ENCODE results near the gene EFHD2. TPM values are rescaled to one million over a fixed set of nuclear protein-coding genes. Genes with fewer than 3 reads are reported as not detected.
"Not testable (repeated sequence)": the region's sequence is repeated elsewhere in the genome, so short reads cannot be mapped to it uniquely, and the experiment has no call there.

Gene EFHD2
- total RNA-seq, 3 donors from 2014 or later = 79.5 to 81.7 (median 80.0) TPM

- H3K4me1 Mint-ChIP-seq (ENCODE audit: low read depth) = peaks cover 8% of the 10 kb centered on the region
- ATAC-seq (no peak), DNase-seq (no peak)
- no peak overlapping the region for H3K4me3 Mint-ChIP-seq
- H3K9me3 Mint-ChIP-seq = no peaks in the 10 kb centered on the region
- H3K36me3 Mint-ChIP-seq (ENCODE audit: insufficient read depth) = no peaks in the 10 kb centered on the region
- H3K27me3 Mint-ChIP-seq (ENCODE audit: low read depth) = peaks cover 12% of the 10 kb centered on the region
Measured at GRCh38 chr1:15382601-15383518, 26.8 kb upstream of the EFHD2 start.

GRCh38 chr1:15383810-15384209 lies 25.9 kb upstream of the EFHD2 start:
- no peaks in the 10 kb centered on the region for H3K36me3 Mint-ChIP-seq (ENCODE audit: insufficient read depth)
- peaks cover 15% of the 10 kb centered on the region for H3K27me3 Mint-ChIP-seq (ENCODE audit: low read depth)
- no peak overlapping the region for H3K4me3 Mint-ChIP-seq
- peaks cover 8% of the 10 kb centered on the region for H3K4me1 Mint-ChIP-seq (ENCODE audit: low read depth)
- H3K9me3 Mint-ChIP-seq = no peaks in the 10 kb centered on the region
- DNase-seq (no peak), ATAC-seq (no peak)

- Mint-ChIP-seq H3K27me3 (ENCODE audit: low read depth) (peaks cover 15% of the 10 kb centered on the region), H3K36me3 (ENCODE audit: insufficient read depth) (no peaks in the 10 kb centered on the region), H3K9me3 (no peaks in the 10 kb centered on the region), H3K4me3 (peak overlapping the region; percentile 46), H3K4me1 (ENCODE audit: low read depth) (peaks cover 8% of the 10 kb centered on the region)
- DNase-seq (no peak), ATAC-seq (peak in 1 of 2 donors; percentile 13)
Measured at GRCh38 chr1:15384301-15384901, 25.3 kb upstream of the EFHD2 start.

- peaks cover 8% of the 10 kb centered on the region for H3K4me1 Mint-ChIP-seq (ENCODE audit: low read depth)
- ATAC-seq (no peak), DNase-seq (no peak)
Measured at GRCh38 chr1:15385420-15385819, 24.3 kb upstream of the EFHD2 start.

GRCh38 chr1:15386164-15386749 lies 23.4 kb upstream of the EFHD2 start:
- ATAC-seq (peak in 1 of 2 donors; percentile 36), DNase-seq (no peak)
- Mint-ChIP-seq H3K27me3 (ENCODE audit: low read depth) (peaks cover 15% of the 10 kb centered on the region), H3K9me3 (no peaks in the 10 kb centered on the region), H3K36me3 (ENCODE audit: insufficient read depth) (no peaks in the 10 kb centered on the region), H3K4me1 (ENCODE audit: low read depth) (peaks cover 8% of the 10 kb centered on the region), H3K4me3 (no peak overlapping the region)

More at GRCh38 chr1:15385420-15385819, 24.3 kb upstream of the EFHD2 start:
- peaks cover 15% of the 10 kb centered on the region for H3K27me3 Mint-ChIP-seq (ENCODE audit: low read depth)
- H3K4me3 Mint-ChIP-seq = no peak overlapping the region
- H3K9me3 Mint-ChIP-seq = no peaks in the 10 kb centered on the region
- H3K36me3 Mint-ChIP-seq (ENCODE audit: insufficient read depth) = no peaks in the 10 kb centered on the region

GRCh38 chr1:15388201-15388880 lies 21.3 kb upstream of the EFHD2 start:
- H3K27me3 Mint-ChIP-seq (ENCODE audit: low read depth) = peaks cover 15% of the 10 kb centered on the region
- H3K9me3 Mint-ChIP-seq = no peaks in the 10 kb centered on the region
- ATAC-seq = no peak

GRCh38 chr1:15389828-15390227 lies 19.9 kb upstream of the EFHD2 start:
- H3K36me3 Mint-ChIP-seq (ENCODE audit: insufficient read depth); H3K4me1 Mint-ChIP-seq (ENCODE audit: low read depth); H3K4me3 Mint-ChIP-seq; ATAC-seq; DNase-seq; H3K27me3 Mint-ChIP-seq (ENCODE audit: low read depth); H3K9me3 Mint-ChIP-seq: not testable (repeated sequence)

More at GRCh38 chr1:15388201-15388880, 21.3 kb upstream of the EFHD2 start:
- Mint-ChIP-seq H3K4me1 (ENCODE audit: low read depth) (peaks cover 8% of the 10 kb centered on the region), H3K4me3 (no peak overlapping the region), H3K36me3 (ENCODE audit: insufficient read depth) (no peaks in the 10 kb centered on the region)
- DNase-seq = no peak

GRCh38 chr1:15390667-15391066 lies 19.0 kb upstream of the EFHD2 start:
- ATAC-seq (no peak), DNase-seq (no peak)
- Mint-ChIP-seq H3K4me1 (ENCODE audit: low read depth) (peaks cover 3% of the 10 kb centered on the region), H3K36me3 (ENCODE audit: insufficient read depth) (no peaks in the 10 kb centered on the region), H3K9me3 (no peaks in the 10 kb centered on the region), H3K4me3 (no peak overlapping the region), H3K27me3 (ENCODE audit: low read depth) (peaks cover 5% of the 10 kb centered on the region)

GRCh38 chr1:15391366-15391765 lies 18.3 kb upstream of the EFHD2 start:
- H3K4me3 Mint-ChIP-seq = no peak overlapping the region
- no peaks in the 10 kb centered on the region for H3K9me3 Mint-ChIP-seq
- H3K4me1 Mint-ChIP-seq (ENCODE audit: low read depth) = peaks cover 2% of the 10 kb centered on the region
- no peak for DNase-seq
- no peaks in the 10 kb centered on the region for H3K36me3 Mint-ChIP-seq (ENCODE audit: insufficient read depth)
- no peak for ATAC-seq
- H3K27me3 Mint-ChIP-seq (ENCODE audit: low read depth) = peaks cover 5% of the 10 kb centered on the region

- H3K4me1 Mint-ChIP-seq (ENCODE audit: low read depth) = no peaks in the 10 kb centered on the region
- H3K9me3 Mint-ChIP-seq = no peaks in the 10 kb centered on the region
- DNase-seq = no peak
- H3K4me3 Mint-ChIP-seq = no peak overlapping the region
- no peaks in the 10 kb centered on the region for H3K36me3 Mint-ChIP-seq (ENCODE audit: insufficient read depth)
- peaks cover under 1% of the 10 kb centered on the region for H3K27me3 Mint-ChIP-seq (ENCODE audit: low read depth)
- ATAC-seq = no peak
Measured at GRCh38 chr1:15393475-15394257, 16.0 kb upstream of the EFHD2 start.

GRCh38 chr1:15394258-15394690 lies 15.4 kb upstream of the EFHD2 start:
- no peak for DNase-seq
- ATAC-seq = no peak
- Mint-ChIP-seq H3K4me1 (ENCODE audit: low read depth) (no peaks in the 10 kb centered on the region), H3K27me3 (ENCODE audit: low read depth) (no peaks in the 10 kb centered on the region), H3K9me3 (peaks cover under 1% of the 10 kb centered on the region), H3K36me3 (ENCODE audit: insufficient read depth) (no peaks in the 10 kb centered on the region), H3K4me3 (no peak overlapping the region)

GRCh38 chr1:15397236-15397635 lies 12.5 kb upstream of the EFHD2 start:
- Mint-ChIP-seq H3K36me3 (ENCODE audit: insufficient read depth) (no peaks in the 10 kb centered on the region), H3K4me1 (ENCODE audit: low read depth) (no peaks in the 10 kb centered on the region), H3K9me3 (peaks cover 4% of the 10 kb centered on the region), H3K27me3 (ENCODE audit: low read depth) (no peaks in the 10 kb centered on the region), H3K4me3 (no peak overlapping the region)
- DNase-seq = no peak
- no peak for ATAC-seq

GRCh38 chr1:15399710-15400109 lies 10.0 kb upstream of the EFHD2 start:
- ATAC-seq = no peak
- no peaks in the 10 kb centered on the region for H3K27me3 Mint-ChIP-seq (ENCODE audit: low read depth)
- no peaks in the 10 kb centered on the region for H3K36me3 Mint-ChIP-seq (ENCODE audit: insufficient read depth)
- H3K9me3 Mint-ChIP-seq = peaks cover 4% of the 10 kb centered on the region
- H3K4me3 Mint-ChIP-seq = no peak overlapping the region
- no peak for DNase-seq
- no peaks in the 10 kb centered on the region for H3K4me1 Mint-ChIP-seq (ENCODE audit: low read depth)

Measured in activated T-cell treated with anti-CD3 and anti-CD28 coated beads, Interleukin-2, amount 50 U/mL, for 4 hours (primary cell).